NCI-H146 (cell line): ENCODE data around the gene TBX18.
A peak's percentile ranks its signal among the peaks of the same experiment; 100 is the strongest.

Experiments used
- DNase-seq: peaks from one replicate; lab custom pipeline; 2025; lab: John Stamatoyannopoulos, UW

TBX18 gene

GRCh38 chr6:84748376-84748775 lies 16.0 kb downstream of the TBX18 start:
- DNase-seq, result no peak

DNA sequence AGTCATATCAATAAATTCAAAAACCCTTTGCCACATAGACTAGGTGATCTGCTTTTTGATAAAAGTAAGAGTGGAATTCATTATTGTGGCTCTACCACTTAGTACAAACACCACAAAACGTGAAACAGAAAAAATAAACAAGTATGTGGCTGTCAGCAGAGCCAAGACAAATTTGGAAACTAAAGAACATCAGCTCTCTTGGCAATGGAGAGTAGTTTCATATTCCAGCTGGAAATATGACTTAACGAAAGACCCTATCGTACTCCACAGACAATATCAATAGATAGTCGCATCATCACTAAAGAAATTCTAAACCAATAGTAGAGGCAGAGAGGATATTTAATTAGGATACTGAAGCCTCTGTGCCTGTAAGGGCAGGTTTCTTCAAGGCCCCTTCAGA lies 20.8 kb downstream of the TBX18 start:
- DNase-seq, result no peak

DNA sequence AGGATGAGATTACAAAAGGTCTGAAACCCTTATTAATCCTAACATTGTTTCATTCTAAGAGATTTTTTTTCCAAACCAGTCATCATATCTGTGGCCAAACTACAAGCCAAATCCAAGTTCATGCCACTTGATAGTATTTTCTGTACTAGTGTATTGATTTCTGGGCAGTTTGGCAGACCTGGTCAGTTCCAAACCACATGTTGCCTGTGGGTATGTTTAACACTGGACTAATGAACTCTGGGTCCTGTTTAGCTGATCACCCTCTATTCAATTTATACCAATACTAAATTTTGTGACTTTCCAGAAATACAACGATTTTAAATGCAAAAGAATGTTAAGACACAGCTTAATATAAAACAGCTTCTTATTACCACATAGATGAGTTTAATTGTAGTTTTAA lies 24.0 kb downstream of the TBX18 start:
- DNase-seq, result no peak

- no peak for DNase-seq
These were observed 24.6 kb downstream of the TBX18 start for GRCh38 chr6:84739866-84740208.

DNA sequence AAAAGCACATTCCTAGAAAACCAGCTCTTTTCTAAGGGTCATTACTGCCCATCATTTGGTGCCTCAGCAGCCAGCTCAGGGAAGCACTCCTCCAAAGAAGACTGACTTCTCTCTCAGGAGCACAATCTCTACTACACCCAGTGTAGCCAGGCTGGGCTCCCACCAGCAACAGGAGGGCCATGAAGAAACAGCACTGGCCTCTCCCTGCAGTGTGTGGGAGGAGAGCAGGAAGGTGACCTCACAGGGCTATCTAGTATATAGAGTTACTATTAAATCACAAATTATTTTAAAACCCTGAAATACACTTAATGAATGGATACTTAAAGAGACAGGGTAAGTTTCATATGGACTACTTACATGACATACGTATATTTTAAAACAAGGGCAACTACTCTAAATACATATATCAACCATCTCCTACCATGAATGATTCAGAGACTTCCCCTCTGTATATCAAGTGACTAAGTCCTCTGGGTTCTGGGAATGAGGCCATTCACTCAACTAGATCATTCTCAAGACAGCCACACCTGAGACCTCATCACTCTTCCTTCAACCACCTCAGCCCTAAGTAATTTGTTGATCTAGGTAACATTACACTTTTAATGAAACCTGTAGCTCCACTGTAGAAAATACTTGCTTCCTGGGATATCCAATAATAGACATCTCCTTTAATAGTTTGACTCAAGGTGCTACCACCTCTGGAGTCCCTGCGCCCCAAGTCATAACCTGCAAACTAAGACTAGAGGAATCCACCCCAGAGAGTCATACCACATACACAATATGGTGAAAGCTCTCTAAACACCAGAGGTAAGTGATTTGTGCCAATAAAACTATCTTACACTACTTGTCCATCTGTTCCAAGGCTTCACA lies 25.2 kb downstream of the TBX18 start:
- no peak for DNase-seq

DNA sequence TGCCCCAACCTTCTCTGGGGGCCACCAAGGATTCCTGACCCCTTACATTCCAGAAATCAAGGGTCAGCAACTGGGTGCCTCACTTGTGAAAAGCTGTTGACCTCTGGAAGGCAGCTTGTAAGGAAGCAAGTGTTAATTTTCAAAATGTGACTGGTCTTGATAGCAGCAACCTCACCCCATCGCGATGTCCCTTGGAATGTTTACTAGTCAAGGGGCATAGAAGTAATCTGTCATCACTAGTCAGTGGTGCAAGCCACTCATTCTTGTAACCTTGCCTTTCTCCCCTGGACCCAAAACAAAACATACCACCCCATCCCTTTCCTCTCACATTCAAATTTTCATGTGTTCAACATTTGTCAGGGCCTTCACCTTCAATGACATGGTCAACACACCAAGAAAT lies 30.5 kb downstream of the TBX18 start:
- no peak for DNase-seq

- no peak for DNase-seq
These were observed 32.5 kb downstream of the TBX18 start for GRCh38 chr6:84731901-84732300.

DNA sequence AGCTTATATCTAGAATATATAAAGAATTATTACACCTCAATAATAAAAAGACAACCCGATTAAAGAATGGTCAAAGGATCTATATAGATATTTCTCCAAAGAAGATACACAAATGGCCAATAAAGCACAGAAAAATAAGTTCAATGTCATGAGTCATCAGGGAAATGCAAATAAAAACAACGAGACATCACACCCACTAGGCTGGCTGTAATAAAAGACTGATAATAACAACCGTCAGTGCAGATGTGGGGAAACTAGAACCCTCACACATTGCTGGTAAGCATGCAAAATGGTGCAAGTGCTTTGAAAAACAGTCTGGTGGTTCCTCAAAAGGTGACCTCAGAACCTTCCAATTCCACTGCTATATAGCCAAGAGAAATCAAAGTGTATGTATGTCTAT lies 33.0 kb downstream of the TBX18 start:
- no peak for DNase-seq

DNA sequence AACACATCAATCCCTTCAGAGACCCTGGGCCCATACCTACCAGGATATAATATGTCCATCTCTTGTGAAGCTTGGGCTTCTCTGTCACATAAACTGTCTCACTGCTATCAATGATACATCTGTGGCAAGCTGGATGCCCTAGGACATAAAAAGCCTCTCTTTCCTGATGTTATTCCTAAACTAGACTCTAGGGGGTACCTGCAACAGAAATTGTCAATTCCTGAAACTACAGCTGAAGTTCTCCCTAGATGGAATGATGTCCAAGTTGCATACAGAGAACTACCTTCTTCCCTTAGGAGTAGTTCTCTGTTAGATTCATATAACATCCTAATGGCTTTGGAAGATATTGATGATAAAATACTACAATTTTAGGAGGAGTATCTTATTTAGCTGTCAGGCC lies 35.8 kb downstream of the TBX18 start:
- DNase-seq, result peak; percentile 7

DNA sequence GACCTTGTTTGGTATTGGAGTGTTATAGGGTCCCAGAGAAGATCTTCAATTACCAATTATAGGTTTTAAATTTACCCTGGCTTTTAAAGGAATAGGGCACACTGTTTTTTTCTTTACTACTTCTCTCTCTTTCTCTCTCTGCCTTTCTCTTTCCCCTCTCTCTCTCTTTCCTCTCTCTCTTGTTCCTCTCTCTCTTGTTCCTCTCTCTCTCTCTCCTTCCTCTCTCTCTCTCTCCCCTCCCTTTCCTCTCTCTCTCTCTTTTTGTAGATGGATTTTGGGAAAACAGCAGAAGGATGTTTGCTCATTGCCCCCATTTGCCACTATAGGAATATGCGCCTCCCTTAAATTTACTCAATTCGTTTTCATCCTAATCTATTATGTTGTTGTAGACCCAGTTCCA lies 45.2 kb downstream of the TBX18 start:
- DNase-seq, result no peak

DNA sequence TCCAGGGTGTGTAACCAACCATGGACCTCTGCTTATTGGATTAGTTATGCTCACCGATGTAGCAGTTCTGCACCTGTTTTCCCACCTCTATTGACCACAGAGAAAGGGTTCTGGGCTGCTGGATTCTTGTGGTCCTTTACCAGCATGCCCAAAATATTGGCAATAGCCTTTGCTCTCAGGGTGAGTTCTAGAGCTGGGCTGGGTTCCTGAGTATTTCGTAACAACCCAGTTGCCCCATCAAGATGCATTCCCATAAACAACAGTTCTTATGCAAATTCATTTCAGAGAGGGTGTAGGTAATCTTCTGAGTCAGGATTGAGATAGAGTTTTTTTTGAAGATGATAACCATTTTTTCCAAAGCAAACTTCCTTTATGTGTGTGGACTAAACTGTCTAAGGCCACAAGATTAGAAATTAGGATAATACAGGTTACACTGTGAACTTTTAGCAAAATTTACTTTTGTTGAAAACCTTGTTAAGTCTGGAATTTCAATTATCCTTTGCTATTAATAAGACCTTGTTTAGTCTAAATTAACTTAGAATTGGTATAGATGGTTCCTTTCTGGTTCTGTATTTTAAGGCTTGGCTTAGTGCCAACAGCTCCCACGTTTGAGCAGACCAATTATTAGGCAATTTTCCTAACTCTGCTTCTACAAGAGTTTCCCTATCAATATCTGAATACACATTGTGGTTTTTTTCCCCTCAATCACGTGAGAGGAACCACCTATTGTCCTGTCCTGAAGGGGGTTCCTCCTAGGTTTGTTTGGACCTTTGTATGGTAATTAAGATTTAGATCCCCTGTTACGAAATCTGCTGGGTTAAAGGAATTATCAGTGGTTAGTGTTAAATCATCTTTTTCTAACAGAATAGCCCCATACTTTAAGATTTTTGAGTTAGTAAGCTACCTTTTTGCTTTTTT lies 46.1 kb downstream of the TBX18 start:
- no peak for DNase-seq

DNA sequence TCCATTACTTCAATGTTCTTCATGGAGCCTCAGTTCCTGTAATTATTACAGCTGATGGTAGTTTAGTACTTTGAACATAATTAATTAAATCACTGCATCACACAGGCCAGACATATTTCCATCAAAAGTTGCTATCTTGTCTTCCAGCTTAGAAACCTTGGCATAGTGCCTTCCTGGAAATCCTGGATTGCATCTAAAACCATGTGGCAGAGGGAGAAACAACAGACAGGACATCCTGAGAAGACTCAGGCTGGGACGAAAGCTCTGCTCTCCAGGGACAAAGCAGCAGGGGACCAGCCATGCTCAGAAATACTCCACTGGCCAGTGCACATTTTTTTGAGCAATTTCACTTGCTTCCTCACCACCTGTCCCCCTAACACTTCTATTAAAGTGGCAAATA lies 55.3 kb downstream of the TBX18 start:
- DNase-seq, result no peak

DNA sequence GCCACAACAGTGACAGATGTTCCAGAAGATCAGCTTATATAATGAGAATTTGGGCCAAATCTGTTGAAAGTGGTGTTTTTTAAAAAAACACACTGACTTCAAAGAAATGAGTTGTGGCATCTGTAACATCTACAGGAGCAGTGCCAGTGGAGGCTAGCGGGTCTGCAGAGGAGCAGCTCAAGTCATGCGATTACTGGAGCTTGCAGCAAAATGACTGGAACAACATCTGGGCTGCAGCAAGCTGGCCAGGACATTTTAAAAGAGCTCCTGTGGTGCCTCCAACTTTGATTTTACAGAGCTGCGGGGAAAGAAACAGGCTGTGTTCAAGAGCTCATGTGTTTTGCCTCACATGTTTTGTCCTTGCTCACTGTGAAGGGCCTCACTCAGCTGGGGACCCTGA lies 57.2 kb downstream of the TBX18 start:
- no peak for DNase-seq

DNA sequence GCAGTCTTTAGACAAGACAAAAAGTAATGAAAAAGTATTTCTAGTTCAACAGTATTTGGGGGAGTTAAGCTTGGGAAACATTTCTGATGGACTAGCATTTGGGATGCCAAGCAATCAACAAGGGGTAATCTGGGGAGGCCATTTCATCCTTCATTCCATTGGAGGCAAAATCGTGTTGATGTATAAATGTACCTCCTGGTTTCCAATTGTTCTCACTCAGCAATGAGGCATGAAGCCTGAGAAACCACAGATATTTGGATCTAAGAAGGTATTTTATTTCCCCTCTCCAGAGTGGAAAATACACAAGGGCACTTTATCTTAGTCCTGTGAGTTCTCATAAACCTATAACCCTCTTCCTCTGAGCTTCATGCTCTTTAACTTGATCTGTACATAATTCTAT lies 68.2 kb downstream of the TBX18 start:
- no peak for DNase-seq

DNA sequence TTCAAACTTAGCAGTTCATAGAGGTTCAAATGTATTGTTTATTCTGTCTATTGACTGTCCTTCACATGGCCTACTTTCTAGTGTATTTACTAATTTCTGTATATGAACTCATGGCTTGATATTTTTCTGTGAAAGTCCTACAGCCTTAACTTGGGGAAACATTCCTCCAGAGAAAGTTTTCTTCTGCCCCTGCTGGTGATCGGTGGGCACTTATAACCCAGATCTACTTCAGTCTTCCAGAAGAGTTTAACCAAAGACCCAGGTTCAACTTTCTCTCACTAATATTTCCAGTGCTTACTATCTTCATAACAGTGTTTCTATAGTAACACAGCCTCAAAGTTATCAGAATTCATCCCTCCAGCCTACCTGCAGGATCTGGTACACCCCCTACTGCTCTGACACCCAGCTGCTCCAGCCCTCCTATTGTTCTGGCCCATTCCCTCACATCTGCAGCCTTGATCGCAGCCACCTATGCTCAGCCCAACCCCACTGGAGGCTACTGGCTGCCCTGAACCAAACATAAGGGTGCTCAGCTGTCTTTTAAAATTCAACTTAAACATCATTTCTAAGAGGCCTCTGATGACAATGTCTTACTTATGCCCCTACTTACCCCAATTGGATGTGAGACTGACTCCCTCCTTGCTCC lies 72.3 kb downstream of the TBX18 start:
- DNase-seq, result no peak

- DNase-seq, result no peak
These were observed 76.1 kb downstream of the TBX18 start for GRCh38 chr6:84688141-84688873.

DNA sequence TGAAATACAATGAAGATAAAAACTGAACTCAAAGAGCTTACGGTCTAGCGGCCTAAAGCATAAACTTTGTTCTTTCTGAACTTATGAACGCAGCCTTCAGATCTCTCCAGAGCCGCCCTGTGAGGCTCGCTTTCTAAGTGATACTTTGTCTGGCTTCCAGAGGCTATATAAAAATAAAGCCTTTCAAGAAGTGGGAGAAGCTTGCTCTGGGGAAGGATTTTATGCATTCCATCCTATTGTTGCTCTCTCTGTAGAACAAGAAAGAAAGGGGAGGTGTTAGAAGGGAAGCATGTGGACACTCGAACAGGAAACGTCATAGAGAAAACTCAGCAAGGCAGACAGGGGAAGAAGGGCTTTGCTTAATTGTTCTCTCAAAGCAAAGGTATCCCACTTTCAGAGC lies 77.0 kb downstream of the TBX18 start:
- DNase-seq, result no peak

DNA sequence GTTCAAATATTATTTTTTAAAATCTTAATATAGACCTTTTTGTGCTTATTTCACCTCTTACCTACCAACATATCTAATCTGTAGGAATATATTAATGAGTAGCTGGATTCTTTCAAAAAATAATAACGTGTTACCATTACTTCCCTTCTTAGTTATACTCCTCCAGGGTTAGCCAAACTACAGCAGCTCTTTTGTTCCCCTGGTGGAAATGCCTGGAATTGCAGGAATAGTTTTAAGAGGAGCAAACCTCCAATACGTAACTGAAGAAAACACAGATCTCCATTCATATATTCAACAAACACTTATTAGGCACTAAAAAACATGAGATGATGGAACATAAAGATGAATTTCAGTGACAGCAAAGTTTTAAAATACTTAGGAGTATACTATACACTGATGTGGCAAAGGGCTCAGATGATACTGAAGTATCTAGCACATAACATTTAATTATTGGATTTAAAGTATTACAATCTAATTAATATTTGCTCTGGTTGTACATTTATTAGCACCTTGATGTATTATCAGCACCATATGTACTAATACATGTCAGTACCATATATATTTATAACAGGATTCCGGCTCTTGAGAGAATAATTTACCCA lies 78.3 kb downstream of the TBX18 start:
- DNase-seq, result peak; percentile 9

- no peak for DNase-seq
These were observed 82.6 kb downstream of the TBX18 start for GRCh38 chr6:84681693-84682326.

GRCh38 chr6:84675651-84676050 lies 88.7 kb downstream of the TBX18 start:
- DNase-seq, result no peak

DNA sequence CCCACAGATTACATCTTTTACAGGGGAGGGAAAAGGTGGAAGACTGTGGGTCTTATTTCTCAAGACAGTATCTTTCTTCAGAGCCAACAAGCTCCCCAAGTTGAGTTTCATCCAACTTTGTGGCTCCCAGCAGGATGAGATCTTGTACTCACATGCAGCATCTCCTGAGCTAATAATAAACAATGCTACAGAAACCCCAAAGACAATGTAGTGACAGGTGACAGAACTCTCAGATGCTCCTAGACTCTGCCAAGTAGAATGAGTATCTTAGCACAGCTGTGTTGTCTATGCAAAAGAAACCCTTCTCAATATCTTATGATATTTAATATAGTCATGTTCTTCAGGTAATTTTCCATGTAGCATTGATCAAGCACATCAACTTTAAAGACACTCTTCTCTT lies 90.0 kb downstream of the TBX18 start:
- no peak for DNase-seq
